ENCODE data around the gene NDUFS6. TPM values are rescaled to one million over a fixed set of nuclear protein-coding genes. Genes with fewer than 3 reads are reported as not detected.

Gene NDUFS6
- polyA plus RNA-seq, 2 donors = 41.8 to 67.4 TPM

GRCh38 chr5:1819458-1819857, 18.3 kb downstream of the NDUFS6 start:
- WGBS, 2 donors = 95 to 100% methylated on average over 2 of the region's 2 CpGs
- H3K4me3 ChIP-seq (ENCODE audit: low read depth in 1 of 2, low read length in 2 of 2) = no peak overlapping the region
- no peaks in the 10 kb centered on the region for H3K4me1 ChIP-seq (ENCODE audit: control insufficient read depth in 2 of 2, insufficient read depth in 2 of 2, low read length in 1 of 2)
- H3K9me3 ChIP-seq (ENCODE audit: control insufficient read depth in 2 of 2, insufficient read depth in 1 of 2, low read depth in 1 of 2, low read length in 1 of 2) = no peaks in the 10 kb centered on the region
- peaks cover 22 to 48% of the 10 kb centered on the region in 2 donors for H3K36me3 ChIP-seq (ENCODE audit: control insufficient read depth in 2 of 2, insufficient read depth in 2 of 2, low read length in 1 of 2)
- H3K27ac ChIP-seq (ENCODE audit: low read depth in 2 of 2, low read length in 1 of 2) = no peak overlapping the region
- H3K27me3 ChIP-seq (ENCODE audit: control insufficient read depth in 1 of 2, insufficient read depth in 2 of 2, low read length in 2 of 2) = no peaks in the 10 kb centered on the region

GRCh38 chr5:1820381-1820780, 19.2 kb downstream of the NDUFS6 start:
- H3K27me3 ChIP-seq (ENCODE audit: control insufficient read depth in 1 of 2, insufficient read depth in 2 of 2, low read length in 2 of 2) = no peaks in the 10 kb centered on the region
- WGBS, 2 donors = 88 to 91% methylated on average over 12 of the region's 12 CpGs
- peaks cover 15 to 44% of the 10 kb centered on the region in 2 donors for H3K36me3 ChIP-seq (ENCODE audit: control insufficient read depth in 2 of 2, insufficient read depth in 2 of 2, low read length in 1 of 2)

GRCh38 chr5:1820926-1821325, 19.7 kb downstream of the NDUFS6 start:
- 97 to 98% methylated on average over 4 of the region's 4 CpGs for WGBS, 2 donors
- Histone ChIP-seq H3K4me3 (ENCODE audit: low read depth in 1 of 2, low read length in 2 of 2) (no peak overlapping the region), H3K4me1 (ENCODE audit: control insufficient read depth in 2 of 2, insufficient read depth in 2 of 2, low read length in 1 of 2) (no peaks in the 10 kb centered on the region), H3K27ac (ENCODE audit: low read depth in 2 of 2, low read length in 1 of 2) (no peak overlapping the region), H3K27me3 (ENCODE audit: control insufficient read depth in 1 of 2, insufficient read depth in 2 of 2, low read length in 2 of 2) (no peaks in the 10 kb centered on the region), H3K9me3 (ENCODE audit: control insufficient read depth in 2 of 2, insufficient read depth in 1 of 2, low read depth in 1 of 2, low read length in 1 of 2) (no peaks in the 10 kb centered on the region), H3K36me3 (ENCODE audit: control insufficient read depth in 2 of 2, insufficient read depth in 2 of 2, low read length in 1 of 2) (peaks cover 15 to 42% of the 10 kb centered on the region in 2 donors)

More at GRCh38 chr5:1820381-1820780, 19.2 kb downstream of the NDUFS6 start:
- no peaks in the 10 kb centered on the region for H3K4me1 ChIP-seq (ENCODE audit: control insufficient read depth in 2 of 2, insufficient read depth in 2 of 2, low read length in 1 of 2)
- no peak overlapping the region for H3K27ac ChIP-seq (ENCODE audit: low read depth in 2 of 2, low read length in 1 of 2)
- no peak overlapping the region for H3K4me3 ChIP-seq (ENCODE audit: low read depth in 1 of 2, low read length in 2 of 2)
- no peaks in the 10 kb centered on the region for H3K9me3 ChIP-seq (ENCODE audit: control insufficient read depth in 2 of 2, insufficient read depth in 1 of 2, low read depth in 1 of 2, low read length in 1 of 2)

GRCh38 chr5:1821862-1822261, 20.7 kb downstream of the NDUFS6 start:
- Histone ChIP-seq H3K27me3 (ENCODE audit: control insufficient read depth in 1 of 2, insufficient read depth in 2 of 2, low read length in 2 of 2) (no peaks in the 10 kb centered on the region), H3K9me3 (ENCODE audit: control insufficient read depth in 2 of 2, insufficient read depth in 1 of 2, low read depth in 1 of 2, low read length in 1 of 2) (no peaks in the 10 kb centered on the region), H3K36me3 (ENCODE audit: control insufficient read depth in 2 of 2, insufficient read depth in 2 of 2, low read length in 1 of 2) (peaks cover 15 to 39% of the 10 kb centered on the region in 2 donors), H3K4me1 (ENCODE audit: control insufficient read depth in 2 of 2, insufficient read depth in 2 of 2, low read length in 1 of 2) (no peaks in the 10 kb centered on the region), H3K4me3 (ENCODE audit: low read depth in 1 of 2, low read length in 2 of 2) (no peak overlapping the region), H3K27ac (ENCODE audit: low read depth in 2 of 2, low read length in 1 of 2) (no peak overlapping the region)
- WGBS, 2 donors = 93 to 97% methylated on average over 8 of the region's 8 CpGs

- Histone ChIP-seq H3K9me3 (ENCODE audit: control insufficient read depth in 2 of 2, insufficient read depth in 1 of 2, low read depth in 1 of 2, low read length in 1 of 2) (no peaks in the 10 kb centered on the region), H3K4me3 (ENCODE audit: low read depth in 1 of 2, low read length in 2 of 2) (no peak overlapping the region), H3K4me1 (ENCODE audit: control insufficient read depth in 2 of 2, insufficient read depth in 2 of 2, low read length in 1 of 2) (no peaks in the 10 kb centered on the region), H3K27ac (ENCODE audit: low read depth in 2 of 2, low read length in 1 of 2) (no peak overlapping the region), H3K27me3 (ENCODE audit: control insufficient read depth in 1 of 2, insufficient read depth in 2 of 2, low read length in 2 of 2) (no peaks in the 10 kb centered on the region), H3K36me3 (ENCODE audit: control insufficient read depth in 2 of 2, insufficient read depth in 2 of 2, low read length in 1 of 2) (peaks cover 12 to 29% of the 10 kb centered on the region in 2 donors)
- WGBS, 2 donors = 96 to 97% methylated on average over 12 of the region's 12 CpGs
Measured at GRCh38 chr5:1823381-1824034, 22.3 kb downstream of the NDUFS6 start.

- Histone ChIP-seq H3K27ac (ENCODE audit: low read depth in 2 of 2, low read length in 1 of 2) (no peak overlapping the region), H3K4me1 (ENCODE audit: control insufficient read depth in 2 of 2, insufficient read depth in 2 of 2, low read length in 1 of 2) (no peaks in the 10 kb centered on the region), H3K27me3 (ENCODE audit: control insufficient read depth in 1 of 2, insufficient read depth in 2 of 2, low read length in 2 of 2) (no peaks in the 10 kb centered on the region), H3K4me3 (ENCODE audit: low read depth in 1 of 2, low read length in 2 of 2) (no peak overlapping the region), H3K9me3 (ENCODE audit: control insufficient read depth in 2 of 2, insufficient read depth in 1 of 2, low read depth in 1 of 2, low read length in 1 of 2) (no peaks in the 10 kb centered on the region), H3K36me3 (ENCODE audit: control insufficient read depth in 2 of 2, insufficient read depth in 2 of 2, low read length in 1 of 2) (peaks cover 6 to 27% of the 10 kb centered on the region in 2 donors)
- WGBS, 2 donors = 92 to 93% methylated on average over 25 of the region's 25 CpGs
Measured at GRCh38 chr5:1824109-1824821, 23.1 kb downstream of the NDUFS6 start.

GRCh38 chr5:1824903-1825841, 24.0 kb downstream of the NDUFS6 start:
- H3K9me3 ChIP-seq (ENCODE audit: control insufficient read depth in 2 of 2, insufficient read depth in 1 of 2, low read depth in 1 of 2, low read length in 1 of 2) = no peaks in the 10 kb centered on the region
- WGBS, 2 donors = 87 to 95% methylated on average over 25 to 27 of the region's 27 CpGs
- no peaks in the 10 kb centered on the region for H3K27me3 ChIP-seq (ENCODE audit: control insufficient read depth in 1 of 2, insufficient read depth in 2 of 2, low read length in 2 of 2)
- H3K27ac ChIP-seq (ENCODE audit: low read depth in 2 of 2, low read length in 1 of 2) = no peak overlapping the region
- H3K4me3 ChIP-seq (ENCODE audit: low read depth in 1 of 2, low read length in 2 of 2) = no peak overlapping the region
- no peaks in the 10 kb centered on the region for H3K4me1 ChIP-seq (ENCODE audit: control insufficient read depth in 2 of 2, insufficient read depth in 2 of 2, low read length in 1 of 2)
- H3K36me3 ChIP-seq (ENCODE audit: control insufficient read depth in 2 of 2, insufficient read depth in 2 of 2, low read length in 1 of 2) = peaks cover 6 to 27% of the 10 kb centered on the region in 2 donors

GRCh38 chr5:1826235-1826980, 25.2 kb downstream of the NDUFS6 start:
- Histone ChIP-seq H3K36me3 (ENCODE audit: control insufficient read depth in 2 of 2, insufficient read depth in 2 of 2, low read length in 1 of 2) (peaks cover 0 to 16% of the 10 kb centered on the region in 2 donors), H3K9me3 (ENCODE audit: control insufficient read depth in 2 of 2, insufficient read depth in 1 of 2, low read depth in 1 of 2, low read length in 1 of 2) (no peaks in the 10 kb centered on the region), H3K4me3 (ENCODE audit: low read depth in 1 of 2, low read length in 2 of 2) (no peak overlapping the region), H3K27me3 (ENCODE audit: control insufficient read depth in 1 of 2, insufficient read depth in 2 of 2, low read length in 2 of 2) (no peaks in the 10 kb centered on the region), H3K27ac (ENCODE audit: low read depth in 2 of 2, low read length in 1 of 2) (no peak overlapping the region), H3K4me1 (ENCODE audit: control insufficient read depth in 2 of 2, insufficient read depth in 2 of 2, low read length in 1 of 2) (no peaks in the 10 kb centered on the region)
- 89 to 91% methylated on average over 26 of the region's 26 CpGs for WGBS, 2 donors

Measured in esophagus (tissue), 2 donors.